ENCODE measurements around the gene SPIRE1. TPM values are rescaled to one million over a fixed set of nuclear protein-coding genes. Genes with fewer than 3 reads are reported as not detected.
A peak's percentile ranks its signal among the peaks of the same experiment; 100 is the strongest.

SPIRE1 gene
- total RNA-seq, 2 donors from 2014 or later = 14.2 to 17.2 TPM

GRCh38 chr18:12595571-12596255, 62.2 kb downstream of the SPIRE1 start:
- Histone ChIP-seq H3K9me3 (ENCODE audit: control insufficient read depth, low read length) (no peaks in the 10 kb centered on the region), H3K36me3 (ENCODE audit: control insufficient read depth, insufficient read depth, low read length) (no peaks in the 10 kb centered on the region), H3K4me3 (ENCODE audit: low read length) (no peak overlapping the region), H3K27ac (ENCODE audit: low read depth, low read length) (no peak overlapping the region), H3K27me3 (ENCODE audit: control insufficient read depth, insufficient read depth, low read length, poor library complexity, severe bottlenecking) (no peaks in the 10 kb centered on the region), H3K4me1 (ENCODE audit: control insufficient read depth, insufficient read depth, low read length) (peaks cover 5% of the 10 kb centered on the region), H3K9ac (ENCODE audit: extremely low read depth, low read length, poor library complexity, severe bottlenecking) (no peak overlapping the region)
- H3K9me3 Mint-ChIP-seq = no peaks in the 10 kb centered on the region
- no peak overlapping the region for H3K4me3 Mint-ChIP-seq
- H3K4me1 Mint-ChIP-seq = peaks cover 24% of the 10 kb centered on the region
- no peaks in the 10 kb centered on the region for H3K36me3 Mint-ChIP-seq (ENCODE audit: low read depth)
- TF ChIP-seq CTCF (conservative IDR thresholded peaks at IDR 0.05) = no peak
- no peaks in the 10 kb centered on the region for H3K27me3 Mint-ChIP-seq (ENCODE audit: insufficient read depth)
- no peak for DNase-seq
- no peak overlapping the region for H3K27ac Mint-ChIP-seq

- Mint-ChIP-seq H3K4me3 (no peak overlapping the region), H3K27me3 (ENCODE audit: insufficient read depth) (no peaks in the 10 kb centered on the region), H3K4me1 (peaks cover 22% of the 10 kb centered on the region), H3K36me3 (ENCODE audit: low read depth) (no peaks in the 10 kb centered on the region), H3K27ac (no peak overlapping the region), H3K9me3 (no peaks in the 10 kb centered on the region)
- TF ChIP-seq CTCF (conservative IDR thresholded peaks at IDR 0.05) = no peak
- H3K4me3 ChIP-seq (ENCODE audit: low read length) = no peak overlapping the region
- H3K36me3 ChIP-seq (ENCODE audit: control insufficient read depth, insufficient read depth, low read length) = no peaks in the 10 kb centered on the region
- no peak overlapping the region for H3K9ac ChIP-seq (ENCODE audit: extremely low read depth, low read length, poor library complexity, severe bottlenecking)
- H3K27me3 ChIP-seq (ENCODE audit: control insufficient read depth, insufficient read depth, low read length, poor library complexity, severe bottlenecking) = no peaks in the 10 kb centered on the region
- 92 to 95% methylated on average over 8 of the region's 8 CpGs for WGBS, 2 experiments (ENCODE audit: insufficient coverage in 1 of 2, insufficient read length in 1 of 2)
- no peak for DNase-seq
- no peak overlapping the region for H3K27ac ChIP-seq (ENCODE audit: low read depth, low read length)
- peaks cover 5% of the 10 kb centered on the region for H3K4me1 ChIP-seq (ENCODE audit: control insufficient read depth, insufficient read depth, low read length)
- no peaks in the 10 kb centered on the region for H3K9me3 ChIP-seq (ENCODE audit: control insufficient read depth, low read length)
Observed at GRCh38 chr18:12593866-12594265, 64.0 kb downstream of the SPIRE1 start.

DNA sequence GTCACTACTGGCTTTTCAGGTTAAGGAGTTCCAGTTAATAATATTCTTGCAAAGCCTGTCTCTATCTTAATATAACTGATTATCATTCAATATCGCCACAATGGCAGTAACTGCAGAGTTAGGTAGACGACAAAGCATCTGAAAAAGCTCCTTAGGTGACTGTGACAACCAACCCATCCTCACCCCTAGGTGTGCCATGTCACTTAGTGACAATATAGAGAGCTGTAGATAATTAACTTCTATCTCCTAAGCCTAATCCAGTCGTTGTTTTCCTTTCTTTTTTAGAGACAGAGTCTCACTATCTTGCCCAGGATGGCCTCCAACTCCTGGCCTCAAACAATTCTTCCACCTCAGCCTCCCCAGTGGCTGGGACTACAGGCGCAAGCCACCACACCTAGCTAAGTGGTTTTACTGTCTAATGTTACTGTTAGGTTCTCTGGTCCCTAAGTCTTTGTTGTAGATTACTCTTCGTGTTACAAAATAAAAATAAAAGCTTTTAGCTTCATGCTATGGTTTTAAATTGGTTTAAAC, 65.2 kb downstream of the SPIRE1 start:
- no peak for DNase-seq

More for the DNA sequence above, 65.2 kb downstream of the SPIRE1 start:
- no peak overlapping the region for H3K9ac ChIP-seq (ENCODE audit: extremely low read depth, low read length, poor library complexity, severe bottlenecking)
- no peaks in the 10 kb centered on the region for H3K27me3 Mint-ChIP-seq (ENCODE audit: insufficient read depth)
- WGBS, 2 experiments (ENCODE audit: insufficient coverage in 1 of 2, insufficient read length in 1 of 2) = 86 to 92% methylated on average over 2 to 4 of the region's 5 CpGs
- H3K27ac ChIP-seq (ENCODE audit: low read depth, low read length) = no peak overlapping the region
- no peaks in the 10 kb centered on the region for H3K36me3 ChIP-seq (ENCODE audit: control insufficient read depth, insufficient read depth, low read length)
- no peaks in the 10 kb centered on the region for H3K9me3 Mint-ChIP-seq
- H3K4me3 Mint-ChIP-seq = no peak overlapping the region
- H3K4me1 ChIP-seq (ENCODE audit: control insufficient read depth, insufficient read depth, low read length) = peaks cover 5% of the 10 kb centered on the region
- TF ChIP-seq CTCF (conservative IDR thresholded peaks at IDR 0.05) = peak; percentile 37
- H3K9me3 ChIP-seq (ENCODE audit: control insufficient read depth, low read length) = no peaks in the 10 kb centered on the region
- peak overlapping the region; percentile 81 for H3K27ac Mint-ChIP-seq
- H3K36me3 Mint-ChIP-seq (ENCODE audit: low read depth) = no peaks in the 10 kb centered on the region
- peaks cover 16% of the 10 kb centered on the region for H3K4me1 Mint-ChIP-seq
- no peaks in the 10 kb centered on the region for H3K27me3 ChIP-seq (ENCODE audit: control insufficient read depth, insufficient read depth, low read length, poor library complexity, severe bottlenecking)
- H3K4me3 ChIP-seq (ENCODE audit: low read length) = peak overlapping the region; percentile 1

Measured in endodermal cell (in vitro differentiated cells).